MV-4-11 (cell line): ENCODE measurements around the gene COL8A1.
A peak's percentile ranks its signal among the peaks of the same experiment; 100 is the strongest.
"Not testable (repeated sequence)": the region's sequence is repeated elsewhere in the genome, so short reads cannot be mapped to it uniquely, and the experiment has no call there.

Experiments
- DNase-seq: peaks from one replicate; lab custom pipeline; 2025; lab: John Stamatoyannopoulos, UW

The COL8A1 gene

DNA sequence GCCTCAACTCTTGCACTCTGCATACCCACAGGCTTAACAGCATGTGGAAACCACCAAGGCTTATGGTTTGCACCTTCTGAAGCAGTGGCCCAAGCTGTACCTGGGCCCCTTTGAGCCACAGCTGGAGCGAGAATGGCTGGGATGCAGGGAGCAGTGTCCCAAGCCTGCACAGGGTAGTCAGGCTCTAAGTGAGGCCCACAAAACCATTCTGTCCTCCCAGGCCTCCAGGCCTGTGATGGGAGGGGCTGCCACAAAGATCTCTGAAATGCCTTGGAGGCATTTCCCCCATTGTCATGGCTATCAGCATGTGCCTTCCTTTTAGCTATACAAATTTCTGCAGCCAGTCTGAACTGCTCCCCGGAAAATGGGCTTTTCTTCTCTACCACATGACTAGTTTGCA is 166.8 kb downstream of the COL8A1 start:
- no peak for DNase-seq

DNA sequence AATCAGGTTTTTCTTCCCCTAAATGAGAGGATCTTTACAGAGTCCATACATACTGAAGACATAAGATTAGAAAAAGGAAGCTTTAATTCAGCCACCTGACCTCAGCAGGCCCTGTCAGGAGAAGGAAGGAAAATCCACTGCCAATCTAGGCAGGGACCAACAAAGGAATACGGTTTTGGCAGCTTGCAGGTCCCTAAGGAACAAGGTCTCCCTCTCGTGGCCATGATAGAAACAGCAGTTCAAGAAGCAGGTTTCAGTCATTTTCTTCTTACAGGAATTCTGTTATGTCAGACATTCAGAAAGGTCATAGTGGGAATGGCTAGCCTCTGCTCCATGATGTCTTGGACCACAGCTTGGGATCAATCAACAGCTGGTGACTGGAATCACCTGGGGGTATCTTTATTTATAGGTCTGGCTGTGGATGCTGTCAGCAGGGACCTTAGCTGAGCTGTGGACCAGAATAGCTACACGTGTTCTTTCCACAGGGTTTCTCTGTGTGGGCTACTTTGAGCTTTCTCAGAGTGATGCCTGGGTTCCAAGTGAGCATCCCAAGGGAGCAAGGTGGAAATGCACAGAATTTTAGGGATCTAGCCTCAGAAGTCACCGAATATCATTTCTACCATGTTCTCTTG is 169.9 kb downstream of the COL8A1 start:
- peak; percentile 45 for DNase-seq

DNA sequence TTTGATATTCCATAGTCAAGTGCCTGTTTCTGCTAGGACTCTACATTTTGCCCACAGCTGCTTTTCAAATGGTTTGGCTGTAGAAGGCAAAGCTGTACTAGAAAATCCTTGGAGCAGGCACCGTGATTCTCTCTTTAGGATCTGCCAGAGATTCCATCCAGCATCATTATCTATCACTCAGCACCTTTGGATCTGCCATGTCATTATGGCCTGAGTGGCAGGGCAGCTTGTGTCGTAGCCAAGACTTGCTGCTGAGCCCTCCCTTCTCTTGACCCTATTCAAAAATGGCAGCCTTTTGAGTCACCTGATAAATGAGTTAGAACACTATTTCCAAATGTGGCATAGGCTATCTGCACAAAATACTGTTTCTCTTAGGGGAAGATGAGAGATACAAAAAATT is 171.2 kb downstream of the COL8A1 start:
- DNase-seq = no peak

DNA sequence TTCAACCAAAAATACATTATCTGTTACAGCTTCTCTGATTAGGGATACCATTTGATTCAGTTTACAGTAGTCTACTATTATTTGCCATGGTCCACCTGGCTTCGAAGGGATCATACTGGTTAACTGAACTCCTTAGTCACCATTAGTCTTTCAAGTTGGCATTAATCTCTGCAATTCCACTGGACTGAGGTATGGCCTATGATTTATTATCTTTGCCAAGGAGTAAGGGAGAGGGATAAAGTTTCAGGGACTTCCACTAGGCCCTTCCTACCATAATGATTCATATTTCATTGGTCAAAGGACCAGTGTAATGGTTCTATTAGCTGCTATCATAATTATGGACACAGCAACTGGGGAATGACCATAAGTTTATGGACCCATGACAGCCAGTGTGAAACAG is 172.0 kb downstream of the COL8A1 start:
- DNase-seq = no peak

DNA sequence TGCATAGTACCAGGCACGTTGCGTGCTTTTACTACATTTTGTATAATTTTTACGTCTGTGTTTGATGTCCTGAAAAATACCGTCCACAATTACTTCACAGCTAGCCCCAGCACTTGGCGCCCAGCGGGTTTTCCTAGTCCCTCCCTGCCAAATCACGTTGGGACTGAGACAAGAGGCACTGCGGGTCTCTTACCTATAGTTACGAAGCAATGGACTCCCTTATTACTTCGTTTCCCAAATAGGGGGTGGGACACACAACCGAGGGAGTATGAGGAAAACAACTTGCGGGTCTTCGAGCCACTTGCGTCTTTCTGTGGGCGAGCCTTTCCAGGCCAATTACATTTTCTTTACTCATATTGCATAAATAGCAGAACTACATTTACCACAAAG is 178.6 kb downstream of the COL8A1 start:
- DNase-seq = no peak

DNA sequence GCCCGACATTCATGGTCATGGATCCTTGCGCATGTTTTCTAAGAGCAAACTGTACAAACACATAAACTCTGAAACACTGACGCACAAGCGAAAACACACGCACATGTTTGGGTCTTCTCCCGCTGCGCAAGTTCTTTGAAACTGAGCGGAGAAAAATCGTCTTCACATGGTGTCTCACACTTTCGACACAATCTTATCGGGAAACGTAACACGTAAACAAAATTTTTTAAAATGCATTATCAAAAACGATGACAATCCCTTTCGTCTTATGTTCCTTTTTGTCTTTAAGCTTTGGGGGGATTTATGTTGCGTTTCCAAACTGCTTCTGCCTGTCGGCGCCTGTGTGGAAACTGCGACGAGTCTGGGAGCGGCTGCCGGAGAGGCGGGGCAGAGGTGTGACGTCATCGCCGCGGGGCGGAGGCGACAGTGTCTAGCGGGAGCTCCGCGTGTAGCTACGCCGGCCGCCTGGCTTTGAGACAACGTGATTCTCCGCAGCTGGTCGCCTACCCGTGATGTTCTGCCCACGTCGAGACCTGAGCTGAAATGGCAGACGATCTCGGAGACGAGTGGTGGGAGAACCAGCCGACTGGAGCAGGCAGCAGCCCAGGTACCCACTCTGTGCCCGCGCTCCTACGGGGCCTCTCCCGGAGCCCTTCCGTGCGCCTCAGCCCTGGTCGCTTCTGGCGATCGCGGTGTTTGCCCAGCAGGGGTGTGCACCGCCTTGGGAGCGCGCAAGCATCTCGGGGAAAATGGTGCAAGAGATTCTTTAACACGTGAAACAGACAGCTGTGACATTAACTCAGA is 179.2 kb downstream of the COL8A1 start, which contains the start of gene CMSS1:
Gene CMSS1, plus strand, starts transcription at position 426 of the 804 bp plus-strand sequence.
- DNase-seq = peak; percentile 86

DNA sequence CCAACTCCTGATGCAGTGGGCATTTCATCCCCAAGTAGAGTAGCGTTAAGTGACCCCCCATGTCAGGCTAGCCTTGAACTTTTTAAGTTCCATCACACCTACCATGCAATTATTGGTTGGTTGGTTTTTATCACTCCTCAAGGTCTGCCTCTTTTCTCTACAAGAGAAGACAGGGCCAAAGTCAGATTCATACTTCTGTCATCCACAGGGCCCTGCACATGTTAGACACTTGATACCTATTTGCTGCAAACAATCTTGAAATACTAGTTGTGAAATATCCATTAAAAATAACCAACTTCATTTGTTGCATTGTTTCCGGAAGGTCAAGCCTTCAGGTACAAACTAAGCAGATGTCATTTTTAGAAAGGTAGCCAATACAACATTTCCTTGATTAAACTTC is 180.4 kb downstream of the COL8A1 start:
- no peak for DNase-seq

DNA sequence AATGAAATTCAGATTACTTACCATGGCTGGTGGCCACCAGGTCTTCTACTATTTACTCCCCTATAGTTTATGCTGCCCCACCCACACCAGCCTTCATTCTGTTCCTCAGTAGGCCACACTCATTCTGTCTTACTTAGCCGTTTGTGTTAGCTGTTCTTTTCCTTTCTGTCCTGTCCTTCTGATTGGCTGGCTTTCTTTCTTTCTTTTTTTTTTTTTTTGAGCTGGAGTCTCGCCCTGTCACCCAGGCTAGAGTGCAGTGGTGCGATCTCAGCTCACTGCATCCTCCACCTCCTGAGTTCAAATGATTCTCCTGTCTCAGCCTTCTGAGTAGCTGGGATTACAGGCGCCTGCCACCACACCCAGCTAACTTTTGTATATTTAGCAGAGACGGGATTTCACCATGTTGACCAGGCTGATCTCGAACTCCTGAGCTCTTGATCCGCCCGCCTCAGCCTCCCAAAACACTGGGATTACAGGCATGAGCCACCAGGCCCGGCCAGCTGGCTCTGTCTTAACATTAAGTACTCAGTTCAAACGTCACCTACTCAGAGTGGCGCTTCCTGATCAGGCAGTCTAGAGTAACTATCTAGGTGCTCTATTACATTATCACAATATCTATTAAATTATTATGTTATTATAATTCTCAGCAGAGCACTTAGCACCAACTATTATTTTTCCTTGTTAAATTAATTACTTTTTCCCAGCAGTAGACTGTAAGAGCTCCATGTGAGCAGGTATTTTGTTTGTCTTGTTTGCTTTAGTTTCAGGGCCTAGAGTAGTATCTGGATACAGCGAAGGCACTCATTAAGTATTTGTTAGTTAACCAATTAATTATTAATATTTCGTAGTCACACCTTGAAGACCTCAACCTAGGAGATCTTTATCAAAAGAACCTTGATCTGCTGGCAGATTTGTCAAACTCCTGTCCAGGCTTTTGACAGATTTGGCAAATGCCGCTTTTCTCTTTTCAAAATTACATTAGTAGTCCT is 185.6 kb downstream of the COL8A1 start:
- no peak for DNase-seq

DNA sequence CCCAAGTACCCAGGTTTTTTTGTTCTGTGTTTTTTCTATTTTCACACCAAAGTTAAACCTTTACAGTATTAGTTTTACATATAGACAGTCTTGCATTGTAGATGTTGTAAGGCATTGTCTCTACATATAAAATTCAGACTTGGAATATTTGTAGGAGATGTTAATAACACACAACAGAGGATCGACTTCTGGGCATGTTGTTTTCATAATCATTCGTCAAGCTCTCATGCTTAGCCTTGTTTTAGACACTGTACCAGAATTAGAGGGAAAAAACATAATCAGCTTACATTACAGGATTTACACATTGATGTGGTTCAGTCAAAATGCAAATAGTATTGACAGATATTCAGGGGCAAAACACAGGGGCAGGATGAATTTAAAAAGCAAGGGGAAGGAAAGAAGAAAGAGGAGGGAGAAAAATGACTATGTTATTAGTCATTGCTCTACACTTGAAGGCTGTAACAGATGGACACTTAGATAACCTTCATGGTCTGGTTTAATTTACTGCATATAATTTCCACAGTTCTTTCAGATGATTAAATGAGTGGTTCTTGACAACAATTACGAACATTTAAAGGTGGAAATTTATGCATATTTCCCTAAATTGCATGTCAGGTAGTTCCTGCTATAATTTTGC is 186.7 kb downstream of the COL8A1 start:
- no peak for DNase-seq

DNA sequence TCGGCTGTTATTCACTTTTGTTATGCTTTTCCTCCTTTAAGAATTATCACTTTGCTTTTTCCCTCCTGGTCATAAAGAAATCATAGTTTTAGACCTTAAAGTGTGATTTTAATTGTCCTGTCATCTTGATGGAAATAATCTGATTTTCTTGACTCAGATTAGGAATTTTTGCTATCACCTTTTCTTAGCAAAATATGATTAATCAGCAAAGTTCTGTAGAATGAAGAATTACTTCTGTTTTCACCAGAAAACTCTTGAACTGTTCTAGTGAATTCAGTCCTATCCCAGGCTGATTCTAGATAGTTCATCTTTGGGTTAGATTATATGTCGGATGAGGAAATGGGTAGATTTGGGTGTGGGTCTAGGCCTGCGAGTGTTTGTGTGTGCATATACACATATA is 191.4 kb downstream of the COL8A1 start:
- DNase-seq = no peak

DNA sequence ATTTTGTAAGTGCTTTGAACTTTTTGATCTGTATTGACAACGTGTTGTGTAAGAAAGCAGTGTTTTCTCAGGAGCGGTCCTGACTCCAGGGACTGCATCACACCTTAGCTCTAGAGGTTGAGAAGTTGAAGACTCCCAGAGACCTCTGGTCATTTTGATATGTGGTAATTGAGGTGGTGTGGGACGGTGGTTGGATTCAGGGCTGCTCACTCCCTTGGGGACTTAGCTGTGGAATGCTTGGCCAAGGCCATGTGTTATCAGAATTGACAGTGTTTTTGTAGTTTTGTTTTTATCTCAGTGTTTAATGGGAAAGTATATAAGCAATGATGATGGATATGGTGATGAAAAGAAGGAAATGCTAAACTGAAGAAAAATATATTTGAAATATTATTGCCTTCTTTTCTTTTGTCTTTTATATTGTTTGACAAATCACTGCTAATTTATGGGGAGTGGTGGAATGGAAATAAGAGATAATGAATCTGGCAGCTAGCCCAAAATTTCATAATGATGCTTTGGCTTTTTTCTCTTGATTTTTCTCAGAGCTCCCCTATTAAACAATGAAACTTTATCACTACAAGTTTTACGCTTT is 195.3 kb downstream of the COL8A1 start:
- no peak for DNase-seq

DNA sequence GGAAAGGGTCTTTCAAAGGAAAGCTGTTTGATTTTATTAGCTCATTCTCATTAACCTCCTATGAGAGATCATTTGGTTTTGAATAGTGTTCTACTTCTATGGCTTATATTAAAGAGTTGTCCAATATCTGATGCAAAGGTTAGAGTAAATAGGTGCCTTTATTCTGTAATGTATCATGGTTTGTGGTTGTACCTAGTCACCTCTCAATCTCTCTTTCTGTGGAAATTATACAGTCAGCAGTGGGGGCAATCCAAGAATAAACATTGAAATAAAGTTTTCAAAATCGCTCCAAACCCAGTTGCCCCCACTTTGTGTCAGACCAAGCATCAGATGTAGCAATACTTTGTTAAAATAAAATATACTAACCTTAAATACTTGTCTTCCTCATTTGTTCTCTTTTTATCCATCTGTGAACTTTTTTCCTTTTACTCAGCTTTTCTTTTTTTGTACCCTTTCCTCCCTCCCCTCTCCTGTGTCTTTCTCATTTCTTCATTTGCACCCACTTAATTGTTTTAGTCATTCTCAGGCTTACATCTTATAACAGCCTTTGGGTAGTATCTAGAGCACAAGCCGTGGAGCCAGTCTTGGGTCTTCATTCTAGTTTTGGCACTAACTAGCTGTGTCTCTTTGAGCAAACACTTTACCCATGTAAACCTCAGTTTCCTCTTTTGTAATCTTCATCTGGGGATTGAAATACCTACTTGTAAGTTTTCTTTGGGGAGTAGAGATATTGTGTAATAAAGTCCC is 196.0 kb downstream of the COL8A1 start:
- no peak for DNase-seq

DNA sequence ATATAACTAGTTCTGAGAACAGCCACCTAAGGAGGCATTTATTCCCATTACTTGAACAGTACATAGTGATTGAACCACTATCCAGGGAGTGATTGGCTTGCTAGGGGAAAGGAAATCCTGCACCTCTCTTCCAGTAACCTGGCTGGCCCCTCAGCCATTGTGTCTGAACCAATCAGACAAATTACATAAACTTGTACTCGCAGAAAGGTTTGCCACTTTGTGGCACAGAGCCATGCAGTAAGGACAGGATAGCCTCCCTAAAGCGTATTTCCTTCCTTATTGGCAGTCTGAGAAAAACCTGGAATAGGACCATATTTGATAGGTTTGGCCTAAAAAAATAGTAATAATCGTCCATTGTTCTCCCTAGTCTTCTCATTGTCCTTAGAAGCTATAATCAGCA is 198.3 kb downstream of the COL8A1 start:
- DNase-seq = no peak

DNA sequence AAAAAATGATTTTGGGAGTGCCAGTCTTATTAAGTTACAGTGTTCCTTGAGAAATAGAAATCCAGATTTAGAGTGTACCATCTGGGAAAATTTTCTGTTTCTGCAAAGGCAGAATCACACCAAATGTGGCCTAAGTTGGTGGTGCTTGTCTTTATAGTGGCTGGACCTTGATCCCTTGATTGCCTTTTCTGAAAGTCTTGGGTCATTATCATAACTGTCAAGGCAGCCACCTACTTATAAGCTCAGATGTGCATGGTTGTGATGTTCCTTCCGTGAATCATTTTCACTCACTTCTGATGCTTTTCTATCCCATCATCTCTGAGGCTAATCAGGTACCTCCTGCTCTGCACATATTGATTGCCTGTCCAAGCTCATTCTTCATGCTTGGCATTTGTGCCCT is 199.3 kb downstream of the COL8A1 start:
- DNase-seq = no peak

DNA sequence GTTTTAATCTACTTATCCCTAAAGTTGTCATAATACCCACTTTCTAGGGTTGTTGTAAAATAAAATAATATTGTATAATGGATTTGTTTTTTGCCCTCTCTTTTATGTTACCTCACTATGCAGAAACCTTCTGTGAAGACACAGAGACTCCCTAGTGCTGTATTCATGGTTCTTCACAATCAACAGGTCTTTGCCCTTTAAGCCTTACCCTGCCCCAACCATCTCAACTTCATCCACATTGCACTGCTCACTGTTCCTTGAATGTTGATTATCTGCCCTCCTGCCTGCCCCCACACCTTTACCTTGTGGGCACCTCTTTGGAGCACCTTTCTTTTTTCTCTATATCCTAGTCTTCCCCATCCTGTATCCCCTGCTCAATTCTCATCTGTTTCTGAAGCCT is 200.4 kb downstream of the COL8A1 start:
- no peak for DNase-seq

DNA sequence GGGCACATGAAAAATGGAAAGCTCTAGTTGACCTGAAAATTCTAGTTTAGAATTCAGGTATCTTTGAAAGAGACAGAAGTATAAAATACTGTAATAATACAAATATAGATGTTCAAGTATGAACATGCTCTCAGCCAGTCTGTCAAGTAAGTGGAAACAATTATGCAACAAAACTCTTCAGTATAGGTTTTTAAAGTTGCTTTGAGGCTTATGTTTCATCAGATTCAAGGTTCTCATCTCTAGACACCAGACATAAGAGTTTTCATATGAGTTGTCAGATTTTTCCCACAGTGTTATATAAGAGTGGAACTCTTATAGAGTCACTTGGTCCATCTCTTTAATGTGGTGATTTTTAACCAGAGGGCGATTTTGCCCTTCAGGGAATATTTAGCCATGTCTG is 201.2 kb downstream of the COL8A1 start:
- no peak for DNase-seq

DNA sequence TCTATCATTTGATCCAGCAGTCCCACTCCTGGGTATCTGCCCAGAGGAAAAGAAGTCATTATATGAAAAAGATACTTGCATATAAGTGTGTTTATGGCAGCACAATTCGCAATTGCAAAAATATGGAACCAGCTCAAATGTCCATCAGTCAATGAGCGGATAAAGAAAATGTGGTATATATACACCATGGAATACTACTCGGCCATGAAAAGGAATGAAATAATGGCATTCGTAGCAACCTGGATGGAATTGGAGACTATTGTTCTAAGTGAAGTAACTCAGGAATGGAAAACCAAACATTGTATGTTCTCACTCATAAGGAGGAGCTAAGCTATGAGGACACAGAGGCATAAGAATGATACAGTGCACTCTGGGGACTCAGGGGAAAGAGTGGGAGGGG is 203.6 kb downstream of the COL8A1 start:
- not testable (repeated sequence) for DNase-seq

DNA sequence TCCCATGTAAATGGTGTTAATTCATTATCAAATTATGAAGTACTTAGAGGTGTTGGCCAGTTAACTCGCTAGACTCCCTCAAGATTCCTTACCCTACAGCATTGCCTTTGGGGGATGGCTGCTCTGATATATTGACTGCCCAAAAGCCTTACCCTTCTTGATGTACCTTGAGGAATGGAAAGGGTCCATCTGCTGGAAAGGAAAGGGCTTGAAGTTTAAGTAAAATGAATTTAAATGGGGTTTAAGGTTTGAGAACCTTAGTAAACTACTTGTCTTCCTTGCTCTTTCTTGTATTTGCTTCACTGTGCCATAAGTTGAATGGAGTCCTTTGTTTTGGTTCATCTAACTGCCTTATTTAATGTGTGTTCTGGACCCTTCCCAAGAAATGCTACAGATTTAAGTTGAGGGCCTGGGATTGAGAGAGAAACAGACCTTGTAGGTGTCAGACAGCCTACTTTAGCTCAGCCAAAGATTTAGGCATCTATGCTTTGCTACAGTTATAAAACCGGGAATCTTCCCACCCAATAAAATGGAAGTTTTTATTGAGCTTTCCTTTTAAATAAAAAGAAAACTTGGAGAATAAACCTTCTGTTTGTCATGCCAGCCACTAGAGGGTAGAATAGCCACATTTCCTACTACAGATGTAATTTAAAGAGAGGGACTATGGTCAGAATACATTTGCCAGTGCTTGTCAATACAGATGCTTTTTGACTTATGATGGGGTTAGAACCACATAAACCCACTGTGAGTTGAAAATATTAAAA is 204.6 kb downstream of the COL8A1 start:
- peak; percentile 30 for DNase-seq

DNA sequence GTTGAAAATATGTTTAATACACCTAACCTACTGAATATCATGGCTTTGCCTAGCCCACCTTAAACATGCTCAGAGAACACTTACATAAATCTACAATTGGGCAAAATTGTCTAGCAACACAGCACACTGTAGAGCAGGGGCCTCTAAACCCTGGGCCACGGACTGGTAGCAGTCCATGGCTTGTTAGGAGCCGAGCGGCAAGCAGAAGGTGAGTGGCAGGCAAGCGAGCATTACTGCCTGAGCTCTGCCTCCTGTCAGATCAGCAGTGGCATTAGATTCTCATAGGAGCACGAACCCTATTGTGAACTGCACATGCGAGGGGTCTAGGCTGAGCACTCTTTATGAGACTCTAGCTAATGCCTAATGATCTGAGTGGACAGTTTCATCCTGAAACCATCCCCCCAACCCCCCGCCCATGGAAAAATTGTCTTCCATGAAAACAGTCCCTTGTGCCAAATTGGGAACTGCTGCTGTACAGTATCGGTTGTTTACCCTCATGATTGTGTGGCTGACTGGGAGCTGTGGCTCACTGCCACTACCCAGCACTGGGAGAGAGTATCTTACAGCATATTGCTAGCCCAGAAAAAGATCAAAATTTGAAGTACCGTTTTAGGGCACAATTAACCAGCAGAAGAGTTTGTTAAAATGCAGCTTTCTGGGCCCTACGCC is 205.3 kb downstream of the COL8A1 start:
- DNase-seq = no peak

DNA sequence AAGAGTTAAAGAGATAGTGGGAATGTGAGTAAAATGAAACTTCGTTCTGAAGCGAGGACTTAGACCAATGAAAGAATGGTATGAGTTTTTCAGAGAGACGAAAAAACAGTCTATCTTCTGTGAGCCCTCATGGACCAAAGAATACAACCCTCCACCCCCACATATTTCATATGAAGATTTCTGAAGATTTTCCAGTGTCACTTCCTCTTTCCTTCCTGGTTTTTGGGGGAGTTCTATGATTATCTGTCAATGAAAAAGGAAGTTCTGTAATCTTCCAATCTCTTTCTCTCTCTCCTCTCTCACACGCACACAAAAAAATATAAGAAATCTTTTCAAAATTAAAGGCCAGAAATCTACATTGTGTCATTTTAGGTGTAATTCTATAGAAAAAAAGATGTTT is 206.9 kb downstream of the COL8A1 start:
- DNase-seq = peak; percentile 84
